C4-2B (cell line): ENCODE results near the gene VGLL4.

ENCODE experiments used
- CTCF ChIP-seq: fragments of 450-650 bp; conservative IDR thresholded peaks from 2 replicates; pipeline ENCODE4 v1.5.1; 2017; ENCODE audit warnings: mild to moderate bottlenecking
- ZFX ChIP-seq: fragments of 450-650 bp; IDR thresholded peaks from 2 replicates; pipeline ENCODE4 v1.6.1; 2017

- TF ChIP-seq CTCF (no peak), ZFX (no peak)
These were observed 114.4 kb downstream of the VGLL4 start for GRCh38 chr3:11529281-11529680.
